PC-3 (cell line): Measurements from ENCODE around the gene NELFA. TPM values are rescaled to one million over a fixed set of nuclear protein-coding genes. Genes with fewer than 3 reads are reported as not detected.

Experiments used
- ATAC-seq: fragments of 200-7000 bp; cut with Tn5 transposase; 2 replicates; pipeline ENCODE4 v1.9.1; 2020; ENCODE audit warnings: mild to moderate bottlenecking, moderate library complexity
- BruUV-seq: library from RNA; stranded (reverse); fragments of 400-500 nt; replicated peaks from 2 replicates; lab custom pipeline; 2021; lab: Mats Ljungman, UMichigan
- CTCF ChIA-PET: fragments of 300-600 bp; sonication (Branson Sonifier 250); formaldehyde crosslinking; loops from one replicate; lab custom pipeline; 2022; ENCODE audit warnings: antibody characterized with exemption; lab: Charles Lee
- POLR2A ChIA-PET: fragments of 300-600 bp; sonication (Branson Sonifier 250); formaldehyde crosslinking; loops from one replicate; lab custom pipeline; 2022; ENCODE audit warnings: antibody characterized with exemption; ENCODE audit not compliant: unreplicated experiment; lab: Charles Lee
- DNase-seq: peaks from one replicate; pipeline ENCODE4 v3.0.0-alpha.2; 2015
- H2AFZ ChIP-seq: fragments of 300-600 bp; sonication (generic); 2 replicates; pipeline ENCODE4 v1.6.0; 2016; ENCODE audit warnings: antibody characterized with exemption, low read length
- H3F3A ChIP-seq: fragments of 300-600 bp; sonication (generic); one replicate; pipeline ENCODE4 v1.6.0; 2017; ENCODE audit warnings: antibody characterized with exemption, low read length, control low read depth, mild to moderate bottlenecking; ENCODE audit not compliant: unreplicated experiment
- H3K27ac ChIP-seq: fragments of 300-600 bp; sonication (generic); 2 replicates; pipeline ENCODE4 v1.5.1; 2016; ENCODE audit warnings: mild to moderate bottlenecking, low read length
- H3K27me3 ChIP-seq: fragments of 300-600 bp; sonication (generic); 2 replicates; pipeline ENCODE4 v1.6.1; 2016; ENCODE audit warnings: low read length, mixed read lengths
- H3K36me3 ChIP-seq: fragments of 300-600 bp; sonication (generic); 2 replicates; pipeline ENCODE4 v1.6.1; 2016; ENCODE audit warnings: low read depth, mixed run types, low read length, mixed read lengths
- H3K4me1 ChIP-seq: fragments of 300-600 bp; sonication (generic); 2 replicates; pipeline ENCODE4 v1.5.1; 2016; ENCODE audit warnings: low read length; ENCODE audit not compliant: insufficient read depth
- H3K4me2 ChIP-seq: fragments of 300-600 bp; sonication (generic); 2 replicates; pipeline ENCODE4 v1.6.0; 2016; ENCODE audit warnings: low read length
- H3K4me3 ChIP-seq: fragments of 300-600 bp; sonication (generic); 2 replicates; pipeline ENCODE4 v1.5.1; 2016; ENCODE audit warnings: mild to moderate bottlenecking, low read length, mixed read lengths
- H3K79me2 ChIP-seq: fragments of 300-600 bp; sonication (generic); 2 replicates; pipeline ENCODE4 v1.6.1; 2017; ENCODE audit warnings: low read length, mixed read lengths
- H3K9ac ChIP-seq: fragments of 300-600 bp; sonication (generic); 2 replicates; pipeline ENCODE4 v1.6.0; 2016; ENCODE audit warnings: mild to moderate bottlenecking, low read length
- H3K9me2 ChIP-seq: fragments of 300-600 bp; sonication (generic); replicated peaks from 2 replicates; pipeline ENCODE4 v1.6.1; 2016; ENCODE audit warnings: mixed run types, low read length, mixed read lengths
- H3K9me3 ChIP-seq: fragments of 300-600 bp; sonication (generic); 2 replicates; pipeline ENCODE4 v1.6.1; 2016; ENCODE audit warnings: low read length, mixed read lengths
- H4K20me1 ChIP-seq: fragments of 300-600 bp; sonication (generic); 2 replicates; pipeline ENCODE4 v1.6.1; 2016; ENCODE audit warnings: low read length, mixed read lengths
- EZH2 ChIP-seq: fragments of 300-600 bp; sonication (generic); IDR thresholded peaks from one replicate; pipeline ENCODE4 v1.6.1; 2017; ENCODE audit warnings: antibody characterized with exemption, mild to moderate bottlenecking, low read length; ENCODE audit not compliant: unreplicated experiment
- EZH2phosphoT487 ChIP-seq: fragments of 300-600 bp; sonication (generic); IDR thresholded peaks from 2 replicates; pipeline ENCODE4 v1.6.1; 2018; ENCODE audit warnings: mild to moderate bottlenecking, antibody characterized with exemption, low read length, borderline replicate concordance
- intact Hi-C: fragments of 100-400 bp; cut with micrococcal nuclease; formaldehyde crosslinking; loops from 2 replicates; pipeline ENCODE4 v1.9.0; 2023
- total RNA-seq: library from RNA; depleted of rRNA; stranded (reverse); fragments of >200 nt; gene quantifications from 2 replicates; pipeline ENCODE4 v1.2.3, GENCODE V29; 2014
- TF ChIP-seq, protein P1 (sequence below): fragments of 300-600 bp; sonication (generic); conservative IDR thresholded peaks from 2 replicates; pipeline ENCODE4 v1.5.1; 2017; ENCODE audit warnings: antibody characterized with exemption, low read depth, mild to moderate bottlenecking, low read length

NELFA gene
- total RNA-seq, 1 experiment from 2014 or later, result 30.0 TPM

DNA sequence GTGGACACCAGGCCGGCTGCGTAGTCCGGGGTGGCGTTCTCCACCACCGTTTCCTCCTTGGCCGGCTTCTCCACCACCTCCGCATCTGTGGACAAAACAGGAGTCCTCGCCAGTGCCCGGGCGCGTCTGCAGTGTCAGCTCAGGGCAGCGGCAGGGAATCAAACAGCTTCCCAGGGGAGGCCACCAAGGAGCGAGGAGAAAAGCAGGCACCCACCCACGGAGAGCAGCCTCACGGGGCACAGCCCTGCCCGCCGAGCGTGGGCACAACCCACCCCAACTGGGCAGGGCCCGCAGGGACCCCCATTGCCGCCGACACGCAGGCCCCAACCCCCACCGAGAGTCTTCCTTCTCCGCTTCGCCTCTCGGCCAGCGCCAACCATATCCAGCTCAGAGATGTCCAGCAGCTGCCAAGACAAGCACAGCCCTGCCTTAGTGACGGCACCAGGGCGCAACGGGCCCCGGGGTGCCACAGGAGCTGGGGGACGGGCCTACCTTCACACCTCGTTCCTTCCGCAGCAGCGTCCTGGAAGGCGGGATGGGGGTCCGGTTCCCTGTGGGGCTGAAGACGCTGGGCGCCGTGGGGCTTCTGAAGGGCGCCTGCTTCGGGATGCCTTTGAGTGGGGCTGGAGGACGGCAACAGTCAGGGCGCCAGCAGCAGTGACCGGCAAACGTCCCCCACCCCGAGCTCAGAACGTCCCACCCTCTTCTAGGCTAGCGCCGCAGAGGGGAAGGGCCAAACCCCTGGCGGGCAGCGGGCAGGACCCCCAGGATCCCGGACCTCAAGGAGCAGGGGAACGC, 22.8 kb downstream of the NELFA start:
- no peak for ATAC-seq
- Histone ChIP-seq H3K79me2 (no peaks in the 10 kb centered on the region), H3K27me3 (no peaks in the 10 kb centered on the region), H3K36me3 (peaks cover 12% of the 10 kb centered on the region), H3F3A (no peaks in the 10 kb centered on the region), H3K9me3 (no peaks in the 10 kb centered on the region), H3K4me2 (no peak overlapping the region), H3K4me3 (no peak overlapping the region), H3K9ac (no peak overlapping the region), H4K20me1 (no peaks in the 10 kb centered on the region), H2AFZ (no peak overlapping the region), H3K9me2 (no peaks in the 10 kb centered on the region), H3K4me1 (no peaks in the 10 kb centered on the region), H3K27ac (no peak overlapping the region)
- intact Hi-C loops, result no loop called here
- no TSS peak for BruUV-seq
- ChIA-PET POLR2A (no interaction called here), CTCF (no interaction called here)
- TF ChIP-seq, protein P1, sequence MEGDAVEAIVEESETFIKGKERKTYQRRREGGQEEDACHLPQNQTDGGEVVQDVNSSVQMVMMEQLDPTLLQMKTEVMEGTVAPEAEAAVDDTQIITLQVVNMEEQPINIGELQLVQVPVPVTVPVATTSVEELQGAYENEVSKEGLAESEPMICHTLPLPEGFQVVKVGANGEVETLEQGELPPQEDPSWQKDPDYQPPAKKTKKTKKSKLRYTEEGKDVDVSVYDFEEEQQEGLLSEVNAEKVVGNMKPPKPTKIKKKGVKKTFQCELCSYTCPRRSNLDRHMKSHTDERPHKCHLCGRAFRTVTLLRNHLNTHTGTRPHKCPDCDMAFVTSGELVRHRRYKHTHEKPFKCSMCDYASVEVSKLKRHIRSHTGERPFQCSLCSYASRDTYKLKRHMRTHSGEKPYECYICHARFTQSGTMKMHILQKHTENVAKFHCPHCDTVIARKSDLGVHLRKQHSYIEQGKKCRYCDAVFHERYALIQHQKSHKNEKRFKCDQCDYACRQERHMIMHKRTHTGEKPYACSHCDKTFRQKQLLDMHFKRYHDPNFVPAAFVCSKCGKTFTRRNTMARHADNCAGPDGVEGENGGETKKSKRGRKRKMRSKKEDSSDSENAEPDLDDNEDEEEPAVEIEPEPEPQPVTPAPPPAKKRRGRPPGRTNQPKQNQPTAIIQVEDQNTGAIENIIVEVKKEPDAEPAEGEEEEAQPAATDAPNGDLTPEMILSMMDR, result no peak
- TF ChIP-seq EZH2, result no peak
- DNase-seq, result no peak

- DNase-seq, result no peak
- ChIA-PET POLR2A (no interaction called here), CTCF (no interaction called here)
- Histone ChIP-seq H3F3A (no peaks in the 10 kb centered on the region), H3K27me3 (no peaks in the 10 kb centered on the region), H3K79me2 (no peaks in the 10 kb centered on the region), H3K9me2 (no peaks in the 10 kb centered on the region), H3K4me3 (no peak overlapping the region), H3K9ac (no peak overlapping the region), H2AFZ (no peak overlapping the region), H3K9me3 (no peaks in the 10 kb centered on the region), H3K4me2 (no peak overlapping the region), H3K36me3 (peaks cover 14% of the 10 kb centered on the region), H3K27ac (no peak overlapping the region), H4K20me1 (no peaks in the 10 kb centered on the region), H3K4me1 (no peaks in the 10 kb centered on the region)
- ATAC-seq, result no peak
- intact Hi-C loops, result no loop called here
- no TSS peak for BruUV-seq
- no peak for TF ChIP-seq EZH2phosphoT487
- TF ChIP-seq, protein P1, result no peak
- TF ChIP-seq EZH2, result no peak
Measured at GRCh38 chr4:1985294-1985693, 23.5 kb downstream of the NELFA start.

GRCh38 chr4:1984406-1985191, 24.2 kb downstream of the NELFA start:
- intact Hi-C loops, result no loop called here
- no peak for ATAC-seq
- no peak overlapping the region for H3K27ac ChIP-seq

More at GRCh38 chr4:1984406-1985191, 24.2 kb downstream of the NELFA start:
- Histone ChIP-seq H3K4me1 (no peaks in the 10 kb centered on the region), H3K36me3 (peaks cover 14% of the 10 kb centered on the region), H3K9me2 (no peaks in the 10 kb centered on the region), H2AFZ (no peak overlapping the region), H3K27me3 (no peaks in the 10 kb centered on the region), H3K9me3 (no peaks in the 10 kb centered on the region), H3K4me3 (no peak overlapping the region), H3K4me2 (no peak overlapping the region), H3K79me2 (no peaks in the 10 kb centered on the region), H4K20me1 (no peaks in the 10 kb centered on the region), H3F3A (no peaks in the 10 kb centered on the region), H3K9ac (no peak overlapping the region)
- CTCF ChIA-PET, result interaction anchor here (0.5 kb wide), 1 partner anchor 77 kb away, joined by 6 read pairs; no protein-coding TSS in a partner anchor
- no peak for TF ChIP-seq EZH2
- TF ChIP-seq, protein P1, result no peak
- no peak for TF ChIP-seq EZH2phosphoT487
- POLR2A ChIA-PET, result no interaction called here
- DNase-seq, result no peak
- no TSS peak for BruUV-seq
